HG03064 (cell line): Measurements from ENCODE around the gene COL28A1.

Experiments used
- ATAC-seq: cut with Tn5 transposase; IDR thresholded peaks from one replicate; pipeline ENCODE4 v1.9.1; 2021; ENCODE audit warnings: low read depth; ENCODE audit not compliant: unreplicated experiment

Gene COL28A1

GRCh38 chr7:7349156-7349555 is 186.5 kb downstream of the COL28A1 start:
- ATAC-seq = no peak

- ATAC-seq = no peak
Measured at GRCh38 chr7:7347045-7347444, 188.6 kb downstream of the COL28A1 start.

- no peak for ATAC-seq
Measured at GRCh38 chr7:7344583-7344982, 191.1 kb downstream of the COL28A1 start.

- no peak for ATAC-seq
Measured at GRCh38 chr7:7335909-7336308, 199.8 kb downstream of the COL28A1 start.

GRCh38 chr7:7335215-7335614 is 200.5 kb downstream of the COL28A1 start:
- ATAC-seq = no peak

GRCh38 chr7:7333610-7334009 is 202.1 kb downstream of the COL28A1 start:
- no peak for ATAC-seq

- ATAC-seq = no peak
Measured at GRCh38 chr7:7331523-7331922, 204.2 kb downstream of the COL28A1 start.

- no peak for ATAC-seq
Measured at GRCh38 chr7:7330997-7331396, 204.7 kb downstream of the COL28A1 start.

- ATAC-seq = no peak
Measured at GRCh38 chr7:7329326-7329725, 206.3 kb downstream of the COL28A1 start.

- ATAC-seq = no peak
Measured at GRCh38 chr7:7327423-7327822, 208.2 kb downstream of the COL28A1 start.

- no peak for ATAC-seq
Measured at GRCh38 chr7:7324698-7325097, 211.0 kb downstream of the COL28A1 start.

GRCh38 chr7:7323921-7324320 is 211.8 kb downstream of the COL28A1 start:
- ATAC-seq = no peak

GRCh38 chr7:7323352-7323751 is 212.3 kb downstream of the COL28A1 start:
- ATAC-seq = peak; percentile 57

GRCh38 chr7:7321681-7322080 is 214.0 kb downstream of the COL28A1 start:
- ATAC-seq = peak; percentile 83

GRCh38 chr7:7318601-7319000 is 217.1 kb downstream of the COL28A1 start:
- no peak for ATAC-seq

- no peak for ATAC-seq
Measured at GRCh38 chr7:7317850-7318249, 217.8 kb downstream of the COL28A1 start.

- no peak for ATAC-seq
Measured at GRCh38 chr7:7315851-7316250, 219.8 kb downstream of the COL28A1 start.

GRCh38 chr7:7312323-7312722 is 223.3 kb downstream of the COL28A1 start:
- no peak for ATAC-seq

- ATAC-seq = no peak
Measured at GRCh38 chr7:7311001-7311400, 224.7 kb downstream of the COL28A1 start.

- no peak for ATAC-seq
Measured at GRCh38 chr7:7309203-7309602, 226.5 kb downstream of the COL28A1 start.
